ENCODE data around the gene POLG2.
"Not testable (repeated sequence)": the region's sequence is repeated elsewhere in the genome, so short reads cannot be mapped to it uniquely, and the experiment has no call there.

DNA sequence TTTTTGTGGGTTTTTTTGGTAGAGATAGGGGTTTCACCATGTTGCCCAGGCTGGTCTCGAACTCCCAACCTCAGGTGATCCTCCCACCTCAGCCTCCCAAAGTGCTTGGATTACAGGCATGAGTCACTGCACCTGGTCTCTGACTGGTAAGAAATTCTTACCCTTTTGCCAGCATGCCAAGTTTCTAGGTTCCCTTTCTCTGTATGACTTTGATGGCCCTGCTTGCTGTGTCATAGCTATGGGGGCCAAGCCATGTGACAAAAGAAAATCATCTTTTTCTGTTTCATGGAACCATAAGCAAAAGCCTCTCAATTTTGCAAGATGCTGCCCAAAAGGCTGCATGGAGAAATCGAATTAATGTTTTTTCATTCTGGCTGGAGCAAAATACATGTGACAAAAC lies 66.8 kb downstream of the POLG2 start:
- TF ChIP-seq JUN (IDR thresholded peaks at IDR 0.05; ENCODE audit: borderline replicate concordance, insufficient read depth, insufficient read length, low read depth); EZH2 (IDR thresholded peaks at IDR 0.05; ENCODE audit: borderline replicate concordance, low read depth, low read length, severe bottlenecking); POLR2A (IDR thresholded peaks at IDR 0.05; ENCODE audit: low read depth, low read length): not testable (repeated sequence)
- TF ChIP-seq, protein P1, sequence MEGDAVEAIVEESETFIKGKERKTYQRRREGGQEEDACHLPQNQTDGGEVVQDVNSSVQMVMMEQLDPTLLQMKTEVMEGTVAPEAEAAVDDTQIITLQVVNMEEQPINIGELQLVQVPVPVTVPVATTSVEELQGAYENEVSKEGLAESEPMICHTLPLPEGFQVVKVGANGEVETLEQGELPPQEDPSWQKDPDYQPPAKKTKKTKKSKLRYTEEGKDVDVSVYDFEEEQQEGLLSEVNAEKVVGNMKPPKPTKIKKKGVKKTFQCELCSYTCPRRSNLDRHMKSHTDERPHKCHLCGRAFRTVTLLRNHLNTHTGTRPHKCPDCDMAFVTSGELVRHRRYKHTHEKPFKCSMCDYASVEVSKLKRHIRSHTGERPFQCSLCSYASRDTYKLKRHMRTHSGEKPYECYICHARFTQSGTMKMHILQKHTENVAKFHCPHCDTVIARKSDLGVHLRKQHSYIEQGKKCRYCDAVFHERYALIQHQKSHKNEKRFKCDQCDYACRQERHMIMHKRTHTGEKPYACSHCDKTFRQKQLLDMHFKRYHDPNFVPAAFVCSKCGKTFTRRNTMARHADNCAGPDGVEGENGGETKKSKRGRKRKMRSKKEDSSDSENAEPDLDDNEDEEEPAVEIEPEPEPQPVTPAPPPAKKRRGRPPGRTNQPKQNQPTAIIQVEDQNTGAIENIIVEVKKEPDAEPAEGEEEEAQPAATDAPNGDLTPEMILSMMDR (IDR thresholded peaks at IDR 0.05; ENCODE audit: extremely low read depth in 1 of 2, insufficient read depth in 1 of 2, low read depth in 1 of 2, low read length in 2 of 2) = not testable (repeated sequence)

All from endothelial cell of umbilical vein (primary cell).